HG03108 (cell line): ENCODE measurements around the gene ELFN1.

ENCODE experiments used
- ATAC-seq: cut with Tn5 transposase; IDR thresholded peaks from one replicate; pipeline ENCODE4 v1.9.1; 2021; ENCODE audit warnings: moderate library complexity; ENCODE audit not compliant: unreplicated experiment

Gene ELFN1

DNA sequence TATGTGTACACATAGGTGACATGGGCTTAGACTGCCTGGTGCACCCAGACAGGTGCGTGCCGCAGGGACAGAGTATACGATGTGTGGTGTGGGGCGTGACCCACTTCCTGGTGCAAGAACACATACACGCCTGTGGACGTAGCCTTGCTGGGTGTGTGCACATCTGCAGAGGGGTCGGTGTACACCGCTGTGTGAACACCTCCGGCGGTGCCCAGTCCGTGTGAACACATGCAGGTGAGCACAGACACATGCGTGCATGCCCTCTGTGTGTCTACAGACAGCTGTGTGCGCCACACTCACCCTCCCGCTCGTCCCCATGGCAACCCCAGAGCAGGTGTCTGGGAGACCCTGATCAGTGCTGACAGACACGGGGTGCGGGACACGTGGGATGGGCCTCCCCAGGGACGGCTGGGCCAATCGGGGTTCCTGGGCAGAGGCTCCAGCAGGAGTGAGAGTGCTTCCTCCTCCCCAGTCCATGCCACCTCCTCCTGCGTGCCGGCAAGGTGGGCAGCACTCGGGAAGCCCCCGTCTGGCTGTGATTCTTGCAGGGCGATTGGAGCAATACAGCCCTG is 23.4 kb downstream of the ELFN1 start:
- ATAC-seq, result no peak

DNA sequence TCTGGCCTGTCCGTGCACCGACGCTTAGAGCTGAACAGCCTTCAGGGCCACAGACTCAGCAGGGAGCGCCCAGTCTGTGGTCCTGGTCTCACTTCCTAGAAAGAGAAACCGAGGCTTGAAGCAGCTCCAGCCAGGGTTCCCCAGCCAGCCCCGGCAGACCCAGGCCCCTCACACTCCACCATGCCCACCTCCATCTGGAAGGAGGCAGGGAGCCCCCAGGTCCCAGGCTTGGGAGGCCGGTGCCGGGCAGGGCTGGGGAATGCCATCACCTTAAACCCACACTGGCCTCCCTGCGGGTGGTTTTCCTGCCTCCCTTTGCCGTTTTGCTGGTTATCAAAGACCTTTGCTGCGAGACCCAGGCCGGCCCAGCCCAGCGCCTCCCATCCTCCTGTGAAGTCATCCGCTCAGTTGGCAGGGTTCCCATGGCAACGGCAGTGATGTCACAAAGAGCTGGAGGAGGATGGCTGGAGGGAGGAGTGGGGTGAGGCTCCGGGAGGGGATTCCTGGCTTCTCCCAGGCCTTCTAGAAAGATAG is 24.0 kb downstream of the ELFN1 start:
- ATAC-seq, result no peak

GRCh38 chr7:1694611-1695511 is 24.8 kb downstream of the ELFN1 start:
- ATAC-seq, result no peak

GRCh38 chr7:1695800-1696454 is 25.9 kb downstream of the ELFN1 start:
- no peak for ATAC-seq

- no peak for ATAC-seq
Observed at GRCh38 chr7:1696671-1697498, 26.8 kb downstream of the ELFN1 start.

- ATAC-seq, result no peak
Observed at GRCh38 chr7:1697499-1698125, 27.5 kb downstream of the ELFN1 start.

DNA sequence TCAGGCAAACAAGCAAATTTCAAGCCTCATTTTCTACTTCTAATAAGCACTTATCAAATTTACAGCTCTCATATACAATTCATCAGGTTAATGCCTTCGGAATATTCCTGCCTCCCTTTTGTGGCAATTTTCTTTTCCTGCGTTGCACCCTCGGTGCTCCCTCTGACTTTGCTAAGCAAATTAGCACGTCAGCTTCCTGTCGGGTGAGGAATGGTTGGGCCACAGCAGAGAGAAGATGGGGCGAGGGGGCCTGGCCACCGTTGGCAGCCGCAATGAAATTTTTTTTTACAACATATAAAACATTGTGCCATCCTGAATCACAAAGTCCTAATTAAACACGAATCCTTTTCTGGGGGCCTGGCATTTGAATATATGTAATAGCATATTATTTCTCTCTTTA is 28.1 kb downstream of the ELFN1 start:
- ATAC-seq, result no peak

GRCh38 chr7:1698951-1699350 is 28.9 kb downstream of the ELFN1 start:
- no peak for ATAC-seq

DNA sequence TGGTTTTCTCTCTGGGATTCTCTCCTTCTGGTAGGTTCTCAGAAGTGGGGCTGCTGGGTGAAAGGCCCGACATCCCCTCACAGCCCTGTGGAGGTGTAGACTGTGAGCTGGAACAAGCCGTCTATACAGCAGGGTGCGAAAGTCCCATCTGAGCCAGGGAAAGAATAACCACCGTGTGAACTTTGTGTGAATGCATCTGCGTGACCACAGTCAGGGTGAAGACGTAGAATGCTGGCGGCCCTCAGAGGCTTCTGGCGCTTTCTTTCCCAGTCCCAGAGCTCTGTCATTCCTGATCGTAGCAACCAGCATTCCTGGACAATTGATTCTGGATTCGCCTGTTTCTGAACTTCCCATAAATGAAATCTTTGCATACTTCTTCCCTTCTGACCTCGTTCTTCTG is 30.0 kb downstream of the ELFN1 start:
- no peak for ATAC-seq

GRCh38 chr7:1700536-1701333 is 30.7 kb downstream of the ELFN1 start:
- ATAC-seq, result no peak

DNA sequence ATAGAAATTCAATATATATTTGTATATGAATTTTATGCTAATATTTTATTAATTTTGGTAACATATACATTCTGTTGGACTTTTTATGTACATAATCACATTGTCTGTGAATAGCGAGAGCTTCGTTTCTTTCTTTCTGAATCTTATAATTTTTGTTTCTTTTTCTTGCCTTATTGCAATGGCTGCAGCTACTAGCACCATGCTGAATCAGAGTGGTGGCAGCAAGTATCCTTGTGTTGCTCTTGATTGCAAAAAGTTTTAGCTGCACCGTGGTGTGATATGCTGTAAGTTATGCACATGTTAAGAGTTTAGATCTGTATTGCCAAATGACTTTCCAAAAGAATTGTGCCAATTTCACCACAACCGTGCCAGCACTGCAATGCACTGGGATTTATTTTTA is 32.6 kb downstream of the ELFN1 start:
- ATAC-seq, result no peak

DNA sequence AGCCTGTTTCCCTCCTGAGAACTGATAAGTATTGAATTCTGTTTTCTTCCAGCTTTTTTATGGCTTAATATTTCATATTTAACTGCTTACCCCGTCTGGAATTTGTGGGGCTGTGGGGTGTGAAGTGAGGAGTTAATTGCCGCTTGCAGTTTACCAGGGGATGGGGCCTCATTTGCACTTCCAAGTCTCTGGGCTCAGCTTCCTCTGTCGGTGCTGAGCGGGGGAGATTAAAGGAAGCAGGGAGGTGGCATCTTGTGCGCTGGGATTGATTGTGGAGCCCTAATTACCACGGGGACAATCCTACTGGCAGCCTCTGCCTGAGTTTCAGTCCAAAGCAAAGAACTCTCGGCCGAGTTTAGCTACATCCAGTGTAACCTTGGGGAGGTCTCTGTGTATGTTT is 33.4 kb downstream of the ELFN1 start:
- ATAC-seq, result no peak

GRCh38 chr7:1703871-1704810 is 34.1 kb downstream of the ELFN1 start:
- no peak for ATAC-seq

GRCh38 chr7:1704811-1705738 is 35.0 kb downstream of the ELFN1 start:
- ATAC-seq, result no peak

- no peak for ATAC-seq
Observed at GRCh38 chr7:1705856-1706255, 35.8 kb downstream of the ELFN1 start.

DNA sequence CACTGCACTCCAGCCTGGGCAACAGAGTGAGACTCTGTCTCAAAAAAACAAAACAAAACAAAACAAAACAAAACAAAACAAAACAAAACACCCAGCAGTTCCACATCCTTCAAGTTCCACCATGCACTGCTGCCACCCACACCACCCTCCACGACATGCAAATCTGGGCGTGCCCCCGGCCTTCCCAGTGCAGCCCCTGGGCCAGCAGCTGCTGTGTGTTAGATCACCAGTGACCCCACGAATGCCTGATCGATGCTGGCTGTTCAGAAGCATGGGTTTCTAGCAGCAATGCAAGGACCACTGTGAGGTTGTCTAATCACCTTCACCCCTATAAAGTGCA is 36.3 kb downstream of the ELFN1 start:
- ATAC-seq, result no peak

DNA sequence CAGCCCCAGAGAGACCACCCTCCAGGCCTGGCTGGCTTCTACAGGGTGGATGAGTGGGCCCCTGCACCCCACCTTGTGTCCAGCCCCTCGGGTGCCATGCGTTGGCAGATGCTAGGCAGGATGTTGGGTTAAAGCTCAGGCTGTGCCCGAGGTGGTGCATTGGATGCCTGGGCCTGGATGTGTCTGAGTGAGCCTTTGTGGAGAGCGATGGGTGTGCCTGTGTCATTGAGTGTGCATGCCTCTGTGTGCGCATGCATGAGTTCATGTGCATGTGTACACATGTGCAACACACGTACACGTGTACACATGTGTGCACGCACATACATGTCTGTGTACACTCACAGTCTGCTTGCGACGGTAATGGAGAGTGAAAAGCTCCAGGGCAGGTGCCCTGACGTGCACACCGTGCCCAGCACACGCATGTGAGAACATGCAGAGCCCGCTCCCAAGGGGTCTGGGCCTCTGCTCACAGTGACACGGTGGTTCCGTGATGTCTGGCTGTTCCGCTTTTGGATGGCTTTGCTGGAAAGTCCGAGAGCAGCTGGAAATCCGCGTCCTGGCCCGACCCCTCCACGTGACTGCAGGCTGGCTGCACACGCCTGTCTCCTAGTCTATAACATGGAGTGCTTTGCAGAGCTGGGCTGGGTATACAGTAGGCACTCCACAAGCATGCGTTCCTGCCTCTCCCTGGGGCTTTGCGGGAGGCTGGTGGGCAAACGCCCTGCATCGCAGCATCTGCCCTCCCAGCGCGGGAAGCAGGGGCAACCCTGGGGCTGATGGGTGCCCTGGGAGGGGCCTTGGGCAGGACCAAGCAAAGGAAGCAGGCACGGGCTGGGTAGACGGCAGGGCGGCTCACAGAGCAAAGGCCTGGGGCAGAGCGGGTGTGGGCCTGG is 36.9 kb downstream of the ELFN1 start:
- ATAC-seq, result no peak
